GM12878 (cell line): ENCODE measurements around the gene TRIM8. TPM values are rescaled to one million over a fixed set of nuclear protein-coding genes. Genes with fewer than 3 reads are reported as not detected.

Experiments
- ATAC-seq: fragments of 200-7000 bp; cut with Tn5 transposase; 3 replicates; pipeline ENCODE4 v1.9.1; 2020; ENCODE audit warnings: mild to moderate bottlenecking, moderate library complexity
- BruUV-seq: library from RNA; stranded (reverse); fragments of 400-500 nt; replicated peaks from 2 replicates; lab custom pipeline; 2021; lab: Mats Ljungman, UMichigan
- CTCF ChIA-PET: fragments of 300-600 bp; sonication (Branson Sonifier 250); formaldehyde crosslinking; extraction: SDS; loops from one replicate; lab custom pipeline; 2021; ENCODE audit warnings: inconsistent platforms; lab: Yijun Ruan, JAX
- POLR2A ChIA-PET: fragments of 350-600 bp; formaldehyde crosslinking; extraction: SDS; loops from one replicate; lab custom pipeline; 2021; ENCODE audit warnings: inconsistent platforms; lab: Charles Lee
- RAD21 ChIA-PET: fragments of 300-600 bp; sonication (Branson Sonifier 250); formaldehyde crosslinking; loops from one replicate; lab custom pipeline; 2023; ENCODE audit warnings: antibody characterized with exemption; ENCODE audit not compliant: unreplicated experiment; lab: Charles Lee
- SMC1A ChIA-PET: fragments of 300-600 bp; sonication (Branson Sonifier 250); formaldehyde crosslinking; loops from one replicate; lab custom pipeline; 2023; ENCODE audit not compliant: unreplicated experiment, uncharacterized antibody; lab: Charles Lee
- DNase-seq: peaks from one replicate; pipeline ENCODE4 v3.0.0-alpha.2; 2011; ENCODE audit warnings: low read depth, low spot score
- FAIRE-seq: peaks from 3 replicates; lab custom pipeline; 2011; peaks lifted over from hg19 to GRCh38; lab: Jason Lieb, UNC
- H2AFZ ChIP-seq: 2 replicates; pipeline ENCODE4 v1.6.0; 2011; ENCODE audit warnings: low read depth, low read length, control low read depth; ENCODE audit not compliant: control insufficient read depth
- H3K27ac ChIP-seq: 2 replicates; pipeline ENCODE4 v1.5.1; 2011; ENCODE audit warnings: control low read depth; ENCODE audit not compliant: control insufficient read depth, insufficient read depth
- H3K27me3 ChIP-seq, 2 experiments: replicated peaks in 1 of 2; 2 replicates each; pipeline versions ENCODE4 v1.6.0 to v1.6.1; 2011; ENCODE audit warnings: low read length in 1 of 2; ENCODE audit not compliant: control insufficient read depth in 2 of 2, insufficient read depth in 2 of 2
- H3K36me3 ChIP-seq, 2 experiments: 2 replicates each; pipeline ENCODE4 v1.5.1; 2011; ENCODE audit warnings: low read length in 1 of 2; ENCODE audit not compliant: control insufficient read depth in 2 of 2, insufficient read depth in 2 of 2
- H3K4me1 ChIP-seq: 2 replicates; pipeline ENCODE4 v1.6.1; 2011; ENCODE audit warnings: mild to moderate bottlenecking, low read length, moderate library complexity, mixed read lengths; ENCODE audit not compliant: control insufficient read depth, insufficient read depth
- H3K4me2 ChIP-seq: 2 replicates; pipeline ENCODE4 v1.6.0; 2011; ENCODE audit warnings: control low read depth; ENCODE audit not compliant: control insufficient read depth, insufficient read depth
- H3K4me3 ChIP-seq: fragments of 200-600 bp; sonication (generic); 2 replicates; pipeline ENCODE4 v1.5.1; 2016
- H3K79me2 ChIP-seq: 2 replicates; pipeline ENCODE4 v1.6.0; 2011; ENCODE audit warnings: low read length; ENCODE audit not compliant: control insufficient read depth, insufficient read depth
- H3K9ac ChIP-seq: 2 replicates; pipeline ENCODE4 v1.8.0; 2011; ENCODE audit warnings: low read length, control low read depth, mixed read lengths; ENCODE audit not compliant: control insufficient read depth, insufficient read depth
- H3K9me3 ChIP-seq: replicated peaks from 3 replicates; pipeline ENCODE4 v1.5.1; 2011; ENCODE audit warnings: mild to moderate bottlenecking, low read length; ENCODE audit not compliant: control insufficient read depth, insufficient read depth
- H4K20me1 ChIP-seq: 2 replicates; pipeline ENCODE4 v1.6.0; 2011; ENCODE audit not compliant: control insufficient read depth, insufficient read depth
- BCL3 ChIP-seq: IDR thresholded peaks from 2 replicates; pipeline ENCODE4 v1.6.1; 2011; ENCODE audit warnings: borderline replicate concordance, low read depth, mild to moderate bottlenecking, moderate library complexity, low read length; ENCODE audit not compliant: insufficient read depth, poor library complexity, severe bottlenecking
- CTCF ChIP-seq, 3 experiments: IDR thresholded peaks in 2 of 3; conservative IDR thresholded peaks in 1 of 3; 2 replicates each; pipeline ENCODE4 v1.5.1; 2011; ENCODE audit warnings: low read depth in 3 of 3, low read length in 3 of 3, mild to moderate bottlenecking in 3 of 3, control low read depth in 2 of 3, moderate library complexity in 2 of 3, inconsistent platforms in 1 of 3, mixed read lengths in 1 of 3; ENCODE audit not compliant: control insufficient read depth in 2 of 3, insufficient read depth in 1 of 3; ENCODE audit errors: extremely low read depth in 1 of 3
- RAD21 ChIP-seq: IDR thresholded peaks from 2 replicates; pipeline ENCODE4 v1.6.1; 2011; ENCODE audit warnings: mild to moderate bottlenecking, low read depth, low read length, moderate library complexity; ENCODE audit not compliant: insufficient read depth
- SMC3 ChIP-seq: IDR thresholded peaks from 2 replicates; pipeline ENCODE4 v1.6.1; 2011; ENCODE audit warnings: low read length, improper control_type of control experiment, borderline replicate concordance
- WGBS: methylation state at CpG from one replicate; pipeline ENCODE4 v1.1.6; 2016; ENCODE audit warnings: low lambda C conversion rate; ENCODE audit not compliant: insufficient replicate concordance, insufficient coverage; ENCODE audit errors: missing lambda C conversion rate; 5-methylcytosine and 5-hydroxymethylcytosine counted together
- in situ Hi-C: fragments of 300-500 bp; cut with MboI; formaldehyde crosslinking; loops from 9 replicates; pipeline ENCODE4 v1.14.3; 2018; ENCODE audit warnings: mixed read lengths
- intact Hi-C: fragments of 100-400 bp; cut with micrococcal nuclease; formaldehyde crosslinking; loops from one replicate; pipeline ENCODE4 v1.14.2; 2022; ENCODE audit not compliant: unreplicated experiment
- polyA plus RNA-seq, 11 experiments: library from polyadenylated mRNA; depleted of rRNA in 4 of 11; unstranded in 6 of 11; stranded (reverse) in 5 of 11; fragments of >200 nt; fragmentation: Nextera tagmentation in 4 of 11; fragmentation: Illumina TruSeq in 1 of 11; extraction: Ambion mirVana in 4 of 11; extraction: Trizol in 1 of 11; gene quantifications; 1 replicate in 1 of 11; 2 replicates in 10 of 11; pipeline versions ENCODE4 v1.2.1 to v1.2.3, GENCODE V29; 2011 to 2016; ENCODE audit warnings: inconsistent platforms in 2 of 11, missing spikeins in 2 of 11, low read depth in 1 of 11
- total RNA-seq, 4 experiments: library from RNA; depleted of rRNA in 3 of 4; stranded (reverse); fragments of >200 nt in 3 of 4; fragmentation: Illumina TruSeq in 1 of 4; extraction: Trizol in 1 of 4; gene quantifications; 2 replicates each; pipeline versions ENCODE4 v1.2.1 to v1.2.3, GENCODE V29; 2013 to 2021

The TRIM8 gene
- total and polyA plus RNA-seq, 10 of the 15 experiments (the other 5 are each of a cell fraction or from before 2014, with no cell fraction given) = 7.9 to 53.2 (median 24.6) TPM

- no peak overlapping the region for H3K4me2 ChIP-seq
- no peak for TF ChIP-seq BCL3
- TF ChIP-seq SMC3 = peak; percentile 17; the same call in 1 of the 2 replicates
- TF ChIP-seq RAD21 = peak; percentile 38; the same call in 1 of the 2 replicates
- peak; percentile 25 to 44 (median 39); a peak in 5 of 6 replicates for TF ChIP-seq CTCF (IDR thresholded peaks at IDR 0.05 in 2 of 3, conservative IDR thresholded peaks at IDR 0.05 in 1 of 3; ENCODE audit: control insufficient read depth in 2 of 3, extremely low read depth in 1 of 3, insufficient read depth in 1 of 3, low read depth in 3 of 3, low read length in 3 of 3)
- H3K27me3 ChIP-seq = no peaks in the 10 kb centered on the region
- intact Hi-C loops = no loop called here
- no peak overlapping the region for H2AFZ ChIP-seq
- ChIA-PET POLR2A (interaction anchor here (0.5 to 2.1 kb wide), 6 partner anchors 9 to 577 kb away, joined by 3 to 8 read pairs (median 4); partner anchors contain the start of gene ARL3), CTCF (interaction anchor here (0.7 to 3.1 kb wide), 15 partner anchors 9 to 1025 kb away, joined by 3 to 27 read pairs (median 6); partner anchors contain the start of gene TRIM8), RAD21 (interaction anchor here (0.5 to 1.9 kb wide), 12 partner anchors 9 to 833 kb away, joined by 3 to 7 read pairs (median 4); partner anchors contain the start of genes SUFU and TRIM8), SMC1A (interaction anchor here (0.9 to 1.7 kb wide), 9 partner anchors 8 to 60 kb away, joined by 3 to 11 read pairs (median 5); no protein-coding TSS in a partner anchor)
- H3K27ac ChIP-seq = no peak overlapping the region
- H3K9me3 ChIP-seq = no peaks in the 10 kb centered on the region
- no peak overlapping the region for H3K9ac ChIP-seq
- no peak overlapping the region for H3K4me3 ChIP-seq
- no peak for DNase-seq
- H3K4me1 ChIP-seq = peaks cover 8% of the 10 kb centered on the region
- H3K79me2 ChIP-seq = no peaks in the 10 kb centered on the region
- peak; percentile 48 for ATAC-seq
- no peak for FAIRE-seq
- in situ Hi-C loops = no loop called here
- WGBS = 46% methylated on average over 7 of the region's 7 CpGs
- BruUV-seq = no TSS peak
- H4K20me1 ChIP-seq = no peaks in the 10 kb centered on the region
- no peaks in the 10 kb centered on the region for H3K36me3 ChIP-seq
These were observed 25.2 kb downstream of the TRIM8 start for GRCh38 chr10:102669206-102670064.
